Right atrium auricular region (tissue), 2 donors: ENCODE measurements around the gene CNTNAP5. TPM values are rescaled to one million over a fixed set of nuclear protein-coding genes. Genes with fewer than 3 reads are reported as not detected.

Experiments used
- DNase-seq: peaks from one replicate; pipeline ENCODE4 v3.0.0-alpha.2; 2019; ENCODE audit warnings: low spot score
- H3K27ac ChIP-seq, 2 donors: fragments of 200-600 bp; sonication (generic); 1 replicate in 1 of 2; 2 replicates in 1 of 2; pipeline ENCODE4 v1.5.1; 2016 to 2019
- H3K27me3 ChIP-seq, 2 donors: fragments of 200-600 bp; sonication (generic); one replicate each; pipeline versions ENCODE4 v1.5.1 to v1.6.0; 2017 to 2019
- H3K36me3 ChIP-seq: fragments of 200-600 bp; sonication (generic); one replicate; pipeline ENCODE4 v1.5.1; 2016
- H3K4me1 ChIP-seq, 2 donors: fragments of 200-600 bp; sonication (generic); one replicate each; pipeline versions ENCODE4 v1.5.1 to v1.6.0; 2017 to 2019
- H3K4me3 ChIP-seq, 2 donors: fragments of 200-600 bp; sonication (generic); 1 replicate in 1 of 2; 2 replicates in 1 of 2; pipeline ENCODE4 v1.5.1; 2017 to 2019; ENCODE audit warnings: mild to moderate bottlenecking in 1 of 2, moderate library complexity in 1 of 2
- H3K9me3 ChIP-seq, 2 donors: fragments of 200-600 bp; sonication (generic); one replicate each; pipeline ENCODE4 v1.5.1; 2019
- CTCF ChIP-seq, 2 donors: fragments of 200-600 bp; sonication (generic); IDR thresholded peaks; one replicate each; pipeline ENCODE4 v1.5.1; 2019; ENCODE audit warnings: antibody characterized with exemption in 2 of 2
- total RNA-seq, 2 donors: library from RNA; depleted of rRNA; stranded (reverse); fragments of >200 nt; gene quantifications; one replicate each; pipeline ENCODE4 v1.1.0, GENCODE V29; 2016

Gene CNTNAP5
- total RNA-seq, 2 donors from 2014 or later: not detected

DNA sequence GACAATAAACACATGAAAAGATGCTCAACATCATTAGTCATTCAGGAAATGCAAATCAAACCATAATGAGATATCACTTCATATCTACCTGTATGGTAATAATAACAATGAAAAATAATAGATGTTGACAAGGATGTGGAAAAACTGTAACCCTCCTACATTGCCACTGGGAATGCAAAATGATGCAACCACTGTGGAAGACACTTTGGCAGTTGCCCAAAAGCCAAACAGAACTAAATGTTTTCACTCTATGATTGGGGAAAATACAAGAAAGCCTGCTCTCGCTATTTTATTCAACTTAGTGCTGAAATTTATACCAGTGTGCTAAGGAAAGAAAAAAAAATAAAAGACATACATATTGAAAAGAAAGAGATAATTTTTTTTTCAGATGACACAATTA is 934.5 kb downstream of the CNTNAP5 start:
- no peak for TF ChIP-seq CTCF (IDR thresholded peaks at IDR 0.05)

GRCh38 chr2:124961132-124961531 is 936.0 kb downstream of the CNTNAP5 start:
- no peak for DNase-seq
- H3K4me1 ChIP-seq: no peaks in the 10 kb centered on the region
- no peaks in the 10 kb centered on the region for H3K27me3 ChIP-seq
- no peaks in the 10 kb centered on the region for H3K9me3 ChIP-seq
- no peaks in the 10 kb centered on the region for H3K36me3 ChIP-seq
- no peak overlapping the region for H3K27ac ChIP-seq
- no peak overlapping the region for H3K4me3 ChIP-seq
- no peak for TF ChIP-seq CTCF (IDR thresholded peaks at IDR 0.05)

More for the DNA sequence above, 934.5 kb downstream of the CNTNAP5 start:
- no peak overlapping the region for H3K4me3 ChIP-seq
- no peak for DNase-seq
- H3K36me3 ChIP-seq: no peaks in the 10 kb centered on the region
- no peaks in the 10 kb centered on the region for H3K9me3 ChIP-seq
- no peak overlapping the region for H3K27ac ChIP-seq
- no peaks in the 10 kb centered on the region for H3K27me3 ChIP-seq
- no peaks in the 10 kb centered on the region for H3K4me1 ChIP-seq
